ENCODE data around the gene SCARB1.

SCARB1 gene

GRCh38 chr12:124750149-124750656 is 113.5 kb downstream of the SCARB1 start:
- Histone ChIP-seq H2BK120ac (ENCODE audit: low read depth, low read length) (no peak overlapping the region), H4K91ac (ENCODE audit: low read depth, low read length, poor library complexity) (no peak overlapping the region), H2BK5ac (ENCODE audit: low read length) (peak overlapping the region; percentile 44), H3K27me3 (ENCODE audit: control insufficient read depth in 3 of 3, insufficient read depth in 3 of 3, low read depth in 1 of 3, low read length in 3 of 3) (no peaks in the 10 kb centered on the region), H3K23ac (ENCODE audit: low read depth, low read length, poor library complexity) (peak overlapping the region; percentile 5), H3K79me1 (ENCODE audit: low read depth, low read length) (no peaks in the 10 kb centered on the region), H3K4me1 (ENCODE audit: control insufficient read depth in 2 of 2, insufficient read depth in 1 of 2, low read depth in 1 of 2, low read length in 2 of 2) (peaks cover 17 to 18% of the 10 kb centered on the region in 2 donors), H3K9ac (ENCODE audit: low read depth, low read length, poor library complexity) (no peak overlapping the region), H4K8ac (ENCODE audit: low read depth, low read length) (no peak overlapping the region), H3K36me3 (replicated peaks in 1 of 2; ENCODE audit: control insufficient read depth in 2 of 2, insufficient read depth in 2 of 2, low read length in 2 of 2) (no peaks in the 10 kb centered on the region), H2BK12ac (ENCODE audit: low read length) (peak overlapping the region; percentile 31), H3K9me3 (replicated peaks in 1 of 2; ENCODE audit: control insufficient read depth in 2 of 2, insufficient read depth in 1 of 2, low read depth in 1 of 2, low read length in 2 of 2) (peaks cover 0 to 9% of the 10 kb centered on the region in 2 donors), H2AK5ac (ENCODE audit: low read depth, low read length) (no peak overlapping the region), H2AFZ (ENCODE audit: low read length) (no peak overlapping the region), H3K4ac (ENCODE audit: low read length) (no peak overlapping the region), H3K18ac (ENCODE audit: low read length) (peak overlapping the region; percentile 73), H3K4me2 (ENCODE audit: insufficient read depth, low read length, poor library complexity, severe bottlenecking) (no peak overlapping the region), H3K27ac (replicated peaks; ENCODE audit: low read length) (no peak overlapping the region), H3K14ac (ENCODE audit: low read length) (no peak overlapping the region), H3K4me3 (ENCODE audit: low read length in 2 of 2) (peak overlapping the region in 1 of 2 donors; percentile 39), H2BK15ac (ENCODE audit: low read length) (peak overlapping the region; percentile 70)
- DNase-seq (ENCODE audit: low spot score), result no peak
- WGBS, 2 donors (ENCODE audit: extremely low coverage in 2 of 2, insufficient read length in 2 of 2, insufficient replicate concordance in 1 of 2), result no CpG with 5 or more reads among the region's 10 CpGs

DNA sequence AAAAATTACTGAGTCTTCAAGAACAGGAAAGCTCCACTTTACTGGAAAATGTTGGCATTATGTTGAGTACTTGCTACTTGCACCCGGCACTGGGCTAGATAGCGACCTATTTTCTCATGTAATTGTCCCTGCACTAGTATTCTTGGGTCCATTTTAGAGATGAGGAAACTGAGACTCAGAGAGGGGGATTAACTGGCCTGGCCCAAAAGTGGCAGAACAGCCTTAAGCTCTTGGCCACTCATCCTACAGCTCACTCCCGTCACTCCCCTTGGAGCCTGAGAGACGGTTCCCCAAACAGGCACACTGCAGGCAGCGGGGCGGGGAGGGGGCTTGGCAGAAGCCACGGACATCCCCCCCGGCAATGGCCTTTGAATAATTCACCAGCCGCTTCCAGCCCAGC is 113.9 kb downstream of the SCARB1 start:
- no peak overlapping the region for H3K27ac ChIP-seq (replicated peaks; ENCODE audit: low read length)
- H4K8ac ChIP-seq (ENCODE audit: low read depth, low read length), result no peak overlapping the region
- no peaks in the 10 kb centered on the region for H3K79me1 ChIP-seq (ENCODE audit: low read depth, low read length)
- no peak overlapping the region for H2BK5ac ChIP-seq (ENCODE audit: low read length)
- no peak overlapping the region for H2AK5ac ChIP-seq (ENCODE audit: low read depth, low read length)
- no peak overlapping the region for H4K91ac ChIP-seq (ENCODE audit: low read depth, low read length, poor library complexity)
- no peak for DNase-seq (ENCODE audit: low spot score)
- peaks cover 13% of the 10 kb centered on the region in 2 donors for H3K4me1 ChIP-seq (ENCODE audit: control insufficient read depth in 2 of 2, insufficient read depth in 1 of 2, low read depth in 1 of 2, low read length in 2 of 2)
- no peak overlapping the region for H3K23ac ChIP-seq (ENCODE audit: low read depth, low read length, poor library complexity)
- no peak overlapping the region for H3K4me3 ChIP-seq (ENCODE audit: low read length in 2 of 2)
- peak overlapping the region; percentile 70 for H2BK15ac ChIP-seq (ENCODE audit: low read length)
- no peak overlapping the region for H3K4ac ChIP-seq (ENCODE audit: low read length)
- no peaks in the 10 kb centered on the region for H3K27me3 ChIP-seq (ENCODE audit: control insufficient read depth in 3 of 3, insufficient read depth in 3 of 3, low read depth in 1 of 3, low read length in 3 of 3)
- H2BK12ac ChIP-seq (ENCODE audit: low read length), result no peak overlapping the region
- no peak overlapping the region for H3K18ac ChIP-seq (ENCODE audit: low read length)
- H3K36me3 ChIP-seq (replicated peaks in 1 of 2; ENCODE audit: control insufficient read depth in 2 of 2, insufficient read depth in 2 of 2, low read length in 2 of 2), result no peaks in the 10 kb centered on the region
- H3K9me3 ChIP-seq (replicated peaks in 1 of 2; ENCODE audit: control insufficient read depth in 2 of 2, insufficient read depth in 1 of 2, low read depth in 1 of 2, low read length in 2 of 2), result peaks cover 0 to 9% of the 10 kb centered on the region in 2 donors
- no peak overlapping the region for H3K4me2 ChIP-seq (ENCODE audit: insufficient read depth, low read length, poor library complexity, severe bottlenecking)
- H2BK120ac ChIP-seq (ENCODE audit: low read depth, low read length), result no peak overlapping the region
- H3K14ac ChIP-seq (ENCODE audit: low read length), result no peak overlapping the region
- no peak overlapping the region for H2AFZ ChIP-seq (ENCODE audit: low read length)
- H3K9ac ChIP-seq (ENCODE audit: low read depth, low read length, poor library complexity), result no peak overlapping the region
- no CpG with 5 or more reads among the region's 9 CpGs for WGBS, 2 donors (ENCODE audit: extremely low coverage in 2 of 2, insufficient read length in 2 of 2, insufficient replicate concordance in 1 of 2)

DNA sequence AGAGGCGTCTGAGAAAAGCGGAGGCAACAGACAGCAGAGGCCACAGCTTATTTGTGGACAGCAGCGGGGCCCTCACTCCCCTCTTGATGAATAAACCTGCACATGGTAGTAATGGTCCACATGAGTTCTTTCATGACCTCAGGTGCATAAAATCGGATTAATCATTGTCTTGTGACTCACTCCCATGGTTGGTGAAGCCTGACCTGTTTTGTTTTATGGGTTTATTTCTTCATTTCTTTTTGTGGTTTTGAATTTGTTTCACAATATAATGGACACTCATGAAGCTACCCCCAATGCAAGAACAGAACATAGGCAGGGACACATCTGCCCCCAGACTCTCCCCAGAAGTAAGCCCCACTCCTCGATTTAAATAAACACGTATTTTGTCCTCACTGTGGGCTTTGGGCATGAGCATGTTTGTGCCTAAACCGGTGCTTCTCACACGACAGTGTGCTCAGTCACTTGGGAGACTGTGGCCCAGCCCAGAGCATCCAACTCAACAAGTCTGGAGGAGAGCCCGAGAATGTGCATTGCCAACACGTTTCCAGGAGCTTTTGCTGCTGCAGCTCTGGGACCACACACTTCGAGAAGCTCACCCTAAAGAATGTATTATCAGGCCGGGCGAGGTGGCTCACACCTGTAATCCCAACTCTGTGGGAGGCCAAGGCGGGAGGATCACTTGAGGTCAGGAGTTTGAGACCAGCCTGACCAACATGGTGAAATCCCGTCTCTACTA is 116.1 kb downstream of the SCARB1 start:
- no peak overlapping the region for H3K14ac ChIP-seq (ENCODE audit: low read length)
- no peak overlapping the region for H3K18ac ChIP-seq (ENCODE audit: low read length)
- no peak overlapping the region for H3K4me3 ChIP-seq (ENCODE audit: low read length in 2 of 2)
- H2AK5ac ChIP-seq (ENCODE audit: low read depth, low read length), result no peak overlapping the region
- H3K9me3 ChIP-seq (replicated peaks in 1 of 2; ENCODE audit: control insufficient read depth in 2 of 2, insufficient read depth in 1 of 2, low read depth in 1 of 2, low read length in 2 of 2), result no peaks in the 10 kb centered on the region
- no peak overlapping the region for H2BK5ac ChIP-seq (ENCODE audit: low read length)
- no peak overlapping the region for H2AFZ ChIP-seq (ENCODE audit: low read length)
- no peak for DNase-seq (ENCODE audit: low spot score)
- no peak overlapping the region for H3K4ac ChIP-seq (ENCODE audit: low read length)
- peaks cover 9 to 17% of the 10 kb centered on the region in 2 donors for H3K4me1 ChIP-seq (ENCODE audit: control insufficient read depth in 2 of 2, insufficient read depth in 1 of 2, low read depth in 1 of 2, low read length in 2 of 2)
- no peak overlapping the region for H4K91ac ChIP-seq (ENCODE audit: low read depth, low read length, poor library complexity)
- H3K9ac ChIP-seq (ENCODE audit: low read depth, low read length, poor library complexity), result no peak overlapping the region
- H2BK15ac ChIP-seq (ENCODE audit: low read length), result no peak overlapping the region
- no peak overlapping the region for H3K4me2 ChIP-seq (ENCODE audit: insufficient read depth, low read length, poor library complexity, severe bottlenecking)
- WGBS, 2 donors (ENCODE audit: extremely low coverage in 2 of 2, insufficient read length in 2 of 2, insufficient replicate concordance in 1 of 2), result no CpG with 5 or more reads among the region's 15 CpGs
- no peak overlapping the region for H2BK12ac ChIP-seq (ENCODE audit: low read length)
- H3K27ac ChIP-seq (replicated peaks; ENCODE audit: low read length), result no peak overlapping the region
- H3K79me1 ChIP-seq (ENCODE audit: low read depth, low read length), result no peaks in the 10 kb centered on the region
- no peaks in the 10 kb centered on the region for H3K27me3 ChIP-seq (ENCODE audit: control insufficient read depth in 3 of 3, insufficient read depth in 3 of 3, low read depth in 1 of 3, low read length in 3 of 3)
- no peaks in the 10 kb centered on the region for H3K36me3 ChIP-seq (replicated peaks in 1 of 2; ENCODE audit: control insufficient read depth in 2 of 2, insufficient read depth in 2 of 2, low read length in 2 of 2)
- H3K23ac ChIP-seq (ENCODE audit: low read depth, low read length, poor library complexity), result no peak overlapping the region
- H2BK120ac ChIP-seq (ENCODE audit: low read depth, low read length), result no peak overlapping the region
- no peak overlapping the region for H4K8ac ChIP-seq (ENCODE audit: low read depth, low read length)

- no peak overlapping the region for H2BK5ac ChIP-seq (ENCODE audit: low read length)
- H3K14ac ChIP-seq (ENCODE audit: low read length), result no peak overlapping the region
- H2BK120ac ChIP-seq (ENCODE audit: low read depth, low read length), result no peak overlapping the region
- no peaks in the 10 kb centered on the region for H3K9me3 ChIP-seq (replicated peaks in 1 of 2; ENCODE audit: control insufficient read depth in 2 of 2, insufficient read depth in 1 of 2, low read depth in 1 of 2, low read length in 2 of 2)
- no peak overlapping the region for H3K4me3 ChIP-seq (ENCODE audit: low read length in 2 of 2)
- no peak overlapping the region for H4K91ac ChIP-seq (ENCODE audit: low read depth, low read length, poor library complexity)
- H3K4ac ChIP-seq (ENCODE audit: low read length), result no peak overlapping the region
- peak overlapping the region; percentile 40 for H2BK15ac ChIP-seq (ENCODE audit: low read length)
- WGBS, 2 donors (ENCODE audit: extremely low coverage in 2 of 2, insufficient read length in 2 of 2, insufficient replicate concordance in 1 of 2), result no CpG with 5 or more reads among the region's 10 CpGs
- no peak overlapping the region for H3K9ac ChIP-seq (ENCODE audit: low read depth, low read length, poor library complexity)
- no peaks in the 10 kb centered on the region for H3K36me3 ChIP-seq (replicated peaks in 1 of 2; ENCODE audit: control insufficient read depth in 2 of 2, insufficient read depth in 2 of 2, low read length in 2 of 2)
- peaks cover 9 to 23% of the 10 kb centered on the region in 2 donors for H3K4me1 ChIP-seq (ENCODE audit: control insufficient read depth in 2 of 2, insufficient read depth in 1 of 2, low read depth in 1 of 2, low read length in 2 of 2)
- no peak overlapping the region for H4K8ac ChIP-seq (ENCODE audit: low read depth, low read length)
- H3K18ac ChIP-seq (ENCODE audit: low read length), result peak overlapping the region; percentile 49
- H3K79me1 ChIP-seq (ENCODE audit: low read depth, low read length), result no peaks in the 10 kb centered on the region
- peak overlapping the region; percentile 44 for H2AK5ac ChIP-seq (ENCODE audit: low read depth, low read length)
- H3K4me2 ChIP-seq (ENCODE audit: insufficient read depth, low read length, poor library complexity, severe bottlenecking), result no peak overlapping the region
- H3K27ac ChIP-seq (replicated peaks; ENCODE audit: low read length), result no peak overlapping the region
- H3K27me3 ChIP-seq (ENCODE audit: control insufficient read depth in 3 of 3, insufficient read depth in 3 of 3, low read depth in 1 of 3, low read length in 3 of 3), result no peaks in the 10 kb centered on the region
- DNase-seq (ENCODE audit: low spot score), result no peak
- no peak overlapping the region for H2AFZ ChIP-seq (ENCODE audit: low read length)
- H2BK12ac ChIP-seq (ENCODE audit: low read length), result no peak overlapping the region
- H3K23ac ChIP-seq (ENCODE audit: low read depth, low read length, poor library complexity), result no peak overlapping the region
These were observed 116.8 kb downstream of the SCARB1 start for GRCh38 chr12:124746649-124747425.
